Stimulated activated CD4-positive, alpha-beta T cell treated with anti-CD3 and anti-CD28 coated beads, Interleukin-2, amount 100 ng/mL, for 24 hours (primary cell): ENCODE data around the gene CHST9.

ENCODE experiments used
- DNase-seq, 2 donors: peaks; one replicate each; pipeline ENCODE4 v3.0.0-alpha.2; 2020

The CHST9 gene

GRCh38 chr18:26862084-26862483 lies 323.0 kb downstream of the CHST9 start:
- no peak for DNase-seq
